ENCODE measurements around the gene DCT. TPM values are rescaled to one million over a fixed set of nuclear protein-coding genes. Genes with fewer than 3 reads are reported as not detected.
"Not testable (repeated sequence)": the region's sequence is repeated elsewhere in the genome, so short reads cannot be mapped to it uniquely, and the experiment has no call there.

DCT gene
- total and polyA plus RNA-seq, 2 donors (not counting 1 experiment from before 2014, with no cell fraction given): 0.17 TPM; not detected in 1

- Histone ChIP-seq H3K36me3 (ENCODE audit: control insufficient read depth, insufficient read depth, low read length) (no peaks in the 10 kb centered on the region), H3K9me3 (ENCODE audit: control insufficient read depth, insufficient read depth, low read depth, low read length) (no peaks in the 10 kb centered on the region), H3K9ac (ENCODE audit: insufficient read depth, low read length) (no peak overlapping the region), H2AFZ (ENCODE audit: low read length) (no peak overlapping the region), H3K4me2 (ENCODE audit: extremely low read depth, insufficient read depth, low read length) (no peak overlapping the region), H3K79me2 (ENCODE audit: control insufficient read depth, insufficient read depth, low read length) (no peaks in the 10 kb centered on the region), H3K4me3 (replicated peaks in 1 of 4; ENCODE audit: control extremely low read depth in 1 of 4, insufficient read depth in 1 of 4, low read depth in 3 of 4, low read length in 4 of 4) (no peak overlapping the region), H4K20me1 (ENCODE audit: control insufficient read depth, extremely low read depth, insufficient read depth, low read length) (no peaks in the 10 kb centered on the region), H3K27me3 (ENCODE audit: control insufficient read depth, insufficient read depth, low read length) (no peaks in the 10 kb centered on the region), H3K27ac (ENCODE audit: insufficient read depth, low read length) (no peak overlapping the region), H3K4me1 (ENCODE audit: control insufficient read depth, extremely low read depth, insufficient read depth, low read length) (no peaks in the 10 kb centered on the region)
- no peak for DNase-seq (ENCODE audit: low read depth in 2 of 2)
- TF ChIP-seq CTCF (conservative IDR thresholded peaks at IDR 0.05 in 1 of 2, IDR thresholded peaks at IDR 0.05 in 1 of 2; ENCODE audit: low read depth in 1 of 2, low read length in 2 of 2) (no peak), EZH2 (IDR thresholded peaks at IDR 0.05; ENCODE audit: low read length, missing control alignments) (no peak)
Observed at GRCh38 chr13:94505730-94506129, 26.2 kb upstream of the DCT start.

- Histone ChIP-seq H3K9ac (ENCODE audit: insufficient read depth, low read length) (no peak overlapping the region), H2AFZ (ENCODE audit: low read length) (no peak overlapping the region), H3K4me3 (replicated peaks in 1 of 4; ENCODE audit: control extremely low read depth in 1 of 4, insufficient read depth in 1 of 4, low read depth in 3 of 4, low read length in 4 of 4) (no peak overlapping the region), H3K36me3 (ENCODE audit: control insufficient read depth, insufficient read depth, low read length) (no peaks in the 10 kb centered on the region), H4K20me1 (ENCODE audit: control insufficient read depth, extremely low read depth, insufficient read depth, low read length) (no peaks in the 10 kb centered on the region), H3K27me3 (ENCODE audit: control insufficient read depth, insufficient read depth, low read length) (no peaks in the 10 kb centered on the region), H3K4me2 (ENCODE audit: extremely low read depth, insufficient read depth, low read length) (no peak overlapping the region), H3K4me1 (ENCODE audit: control insufficient read depth, extremely low read depth, insufficient read depth, low read length) (no peaks in the 10 kb centered on the region), H3K9me3 (ENCODE audit: control insufficient read depth, insufficient read depth, low read depth, low read length) (no peaks in the 10 kb centered on the region), H3K27ac (ENCODE audit: insufficient read depth, low read length) (no peak overlapping the region), H3K79me2 (ENCODE audit: control insufficient read depth, insufficient read depth, low read length) (no peaks in the 10 kb centered on the region)
- peak in 1 of 2 donors; percentile 17 for DNase-seq (ENCODE audit: low read depth in 2 of 2)
- TF ChIP-seq CTCF (conservative IDR thresholded peaks at IDR 0.05 in 1 of 2, IDR thresholded peaks at IDR 0.05 in 1 of 2; ENCODE audit: low read depth in 1 of 2, low read length in 2 of 2) (no peak), EZH2 (IDR thresholded peaks at IDR 0.05; ENCODE audit: low read length, missing control alignments) (no peak)
Observed at GRCh38 chr13:94503851-94504250, 24.4 kb upstream of the DCT start.

GRCh38 chr13:94498831-94499230 lies 19.3 kb upstream of the DCT start:
- DNase-seq (ENCODE audit: low read depth in 2 of 2); H4K20me1 ChIP-seq (ENCODE audit: control insufficient read depth, extremely low read depth, insufficient read depth, low read length); H3K27ac ChIP-seq (ENCODE audit: insufficient read depth, low read length); H3K9me3 ChIP-seq (ENCODE audit: control insufficient read depth, insufficient read depth, low read depth, low read length); H3K9ac ChIP-seq (ENCODE audit: insufficient read depth, low read length); H2AFZ ChIP-seq (ENCODE audit: low read length); H3K4me2 ChIP-seq (ENCODE audit: extremely low read depth, insufficient read depth, low read length); H3K36me3 ChIP-seq (ENCODE audit: control insufficient read depth, insufficient read depth, low read length); H3K4me1 ChIP-seq (ENCODE audit: control insufficient read depth, extremely low read depth, insufficient read depth, low read length); H3K79me2 ChIP-seq (ENCODE audit: control insufficient read depth, insufficient read depth, low read length); H3K4me3 ChIP-seq (replicated peaks in 1 of 4; ENCODE audit: control extremely low read depth in 1 of 4, insufficient read depth in 1 of 4, low read depth in 3 of 4, low read length in 4 of 4); H3K27me3 ChIP-seq (ENCODE audit: control insufficient read depth, insufficient read depth, low read length): not testable (repeated sequence)
